Nephron (organoid): ENCODE measurements around the gene NINJ2.
A peak's percentile ranks its signal among the peaks of the same experiment; 100 is the strongest.
"Not testable (repeated sequence)": the region's sequence is repeated elsewhere in the genome, so short reads cannot be mapped to it uniquely, and the experiment has no call there.

Experiments
- H3K27ac Mint-ChIP-seq, 3 experiments: 2 replicates each; pipeline ENCODE4 v1.8.0; 2020; ENCODE audit warnings: mixed read lengths in 3 of 3, mild to moderate bottlenecking in 2 of 3, moderate library complexity in 1 of 3
- H3K27me3 Mint-ChIP-seq: 2 replicates; pipeline ENCODE4 v1.8.0; 2021; ENCODE audit warnings: low read depth, mild to moderate bottlenecking, moderate library complexity, mixed read lengths
- H3K36me3 Mint-ChIP-seq: 2 replicates; pipeline ENCODE4 v1.8.0; 2020; ENCODE audit warnings: low read depth, mixed read lengths
- H3K4me1 Mint-ChIP-seq: 2 replicates; pipeline ENCODE4 v1.8.0; 2020; ENCODE audit warnings: mixed read lengths
- H3K4me3 Mint-ChIP-seq, 3 experiments: 2 replicates each; pipeline ENCODE4 v1.8.0; 2020; ENCODE audit warnings: mild to moderate bottlenecking in 3 of 3, mixed read lengths in 3 of 3, moderate library complexity in 2 of 3
- H3K9me3 Mint-ChIP-seq: 2 replicates; pipeline ENCODE4 v1.8.0; 2020; ENCODE audit warnings: mixed read lengths
- CTCF ChIP-seq, 3 experiments: fragments of 200-600 bp; sonication (generic); IDR thresholded peaks; one replicate each; pipeline ENCODE4 v1.5.0; 2021; ENCODE audit warnings: antibody characterized with exemption in 3 of 3; ENCODE audit not compliant: unreplicated experiment in 3 of 3

Gene NINJ2

GRCh38 chr12:700016-700415 lies 36.8 kb upstream of the NINJ2 start:
- Mint-ChIP-seq H3K27ac (no peak overlapping the region), H3K4me1 (peaks cover 29% of the 10 kb centered on the region)

GRCh38 chr12:698222-698621 lies 35.0 kb upstream of the NINJ2 start:
- peaks cover 33% of the 10 kb centered on the region for H3K9me3 Mint-ChIP-seq
- H3K4me1 Mint-ChIP-seq, result peaks cover 20% of the 10 kb centered on the region
- not testable (repeated sequence) for H3K4me3 Mint-ChIP-seq, H3K36me3 Mint-ChIP-seq, H3K27ac Mint-ChIP-seq, H3K27me3 Mint-ChIP-seq

More at GRCh38 chr12:700016-700415, 36.8 kb upstream of the NINJ2 start:
- no peaks in the 10 kb centered on the region for H3K27me3 Mint-ChIP-seq
- no peaks in the 10 kb centered on the region for H3K36me3 Mint-ChIP-seq
- TF ChIP-seq CTCF (IDR thresholded peaks at IDR 0.05; ENCODE audit: unreplicated experiment in 3 of 3), result peak in 1 of 3 experiments; percentile 9
- H3K4me3 Mint-ChIP-seq, result no peak overlapping the region
- peaks cover 23% of the 10 kb centered on the region for H3K9me3 Mint-ChIP-seq

- no peak for TF ChIP-seq CTCF (IDR thresholded peaks at IDR 0.05; ENCODE audit: unreplicated experiment in 3 of 3)
- Mint-ChIP-seq H3K36me3 (no peaks in the 10 kb centered on the region), H3K9me3 (peaks cover 33% of the 10 kb centered on the region), H3K27ac (no peak overlapping the region), H3K4me1 (peaks cover 12% of the 10 kb centered on the region), H3K27me3 (no peaks in the 10 kb centered on the region), H3K4me3 (no peak overlapping the region)
Measured at GRCh38 chr12:697481-697880, 34.2 kb upstream of the NINJ2 start.

- peaks cover 29% of the 10 kb centered on the region for H3K9me3 Mint-ChIP-seq
- no peak overlapping the region for H3K27ac Mint-ChIP-seq
- TF ChIP-seq CTCF (IDR thresholded peaks at IDR 0.05; ENCODE audit: unreplicated experiment in 3 of 3), result no peak
Measured at GRCh38 chr12:694734-695503, 31.7 kb upstream of the NINJ2 start.

GRCh38 chr12:693934-694533 lies 30.8 kb upstream of the NINJ2 start:
- Mint-ChIP-seq H3K9me3 (peaks cover 28% of the 10 kb centered on the region), H3K27ac (no peak overlapping the region), H3K36me3 (no peaks in the 10 kb centered on the region), H3K4me3 (no peak overlapping the region), H3K4me1 (no peaks in the 10 kb centered on the region), H3K27me3 (no peaks in the 10 kb centered on the region)
- TF ChIP-seq CTCF (IDR thresholded peaks at IDR 0.05; ENCODE audit: unreplicated experiment in 3 of 3), result no peak

More at GRCh38 chr12:694734-695503, 31.7 kb upstream of the NINJ2 start:
- no peaks in the 10 kb centered on the region for H3K36me3 Mint-ChIP-seq
- peaks cover 3% of the 10 kb centered on the region for H3K4me1 Mint-ChIP-seq
- no peak overlapping the region for H3K4me3 Mint-ChIP-seq
- H3K27me3 Mint-ChIP-seq, result no peaks in the 10 kb centered on the region

GRCh38 chr12:692274-692673 lies 29.0 kb upstream of the NINJ2 start:
- no peaks in the 10 kb centered on the region for H3K27me3 Mint-ChIP-seq
- peaks cover 7% of the 10 kb centered on the region for H3K4me1 Mint-ChIP-seq
- no peak overlapping the region for H3K4me3 Mint-ChIP-seq
- no peak for TF ChIP-seq CTCF (IDR thresholded peaks at IDR 0.05; ENCODE audit: unreplicated experiment in 3 of 3)
- no peak overlapping the region for H3K27ac Mint-ChIP-seq
- peaks cover 20% of the 10 kb centered on the region for H3K9me3 Mint-ChIP-seq
- no peaks in the 10 kb centered on the region for H3K36me3 Mint-ChIP-seq
